HFF-Myc (cell line): ENCODE results near the gene HIPK2.

ENCODE experiments used
- DNase-seq: peaks from one replicate; pipeline ENCODE4 v3.0.0-alpha.2; 2011; ENCODE audit warnings: low read depth; ENCODE audit errors: extremely low read depth
- H3K4me3 ChIP-seq: replicated peaks from 2 replicates; pipeline ENCODE4 v1.5.1; 2011; ENCODE audit warnings: low read depth, mild to moderate bottlenecking, control low read depth, low read length
- CTCF ChIP-seq: IDR thresholded peaks from 2 replicates; pipeline ENCODE4 v1.5.1; 2012; ENCODE audit warnings: mild to moderate bottlenecking, low read depth, low read length, control low read depth; ENCODE audit errors: missing control alignments

HIPK2 gene

DNA sequence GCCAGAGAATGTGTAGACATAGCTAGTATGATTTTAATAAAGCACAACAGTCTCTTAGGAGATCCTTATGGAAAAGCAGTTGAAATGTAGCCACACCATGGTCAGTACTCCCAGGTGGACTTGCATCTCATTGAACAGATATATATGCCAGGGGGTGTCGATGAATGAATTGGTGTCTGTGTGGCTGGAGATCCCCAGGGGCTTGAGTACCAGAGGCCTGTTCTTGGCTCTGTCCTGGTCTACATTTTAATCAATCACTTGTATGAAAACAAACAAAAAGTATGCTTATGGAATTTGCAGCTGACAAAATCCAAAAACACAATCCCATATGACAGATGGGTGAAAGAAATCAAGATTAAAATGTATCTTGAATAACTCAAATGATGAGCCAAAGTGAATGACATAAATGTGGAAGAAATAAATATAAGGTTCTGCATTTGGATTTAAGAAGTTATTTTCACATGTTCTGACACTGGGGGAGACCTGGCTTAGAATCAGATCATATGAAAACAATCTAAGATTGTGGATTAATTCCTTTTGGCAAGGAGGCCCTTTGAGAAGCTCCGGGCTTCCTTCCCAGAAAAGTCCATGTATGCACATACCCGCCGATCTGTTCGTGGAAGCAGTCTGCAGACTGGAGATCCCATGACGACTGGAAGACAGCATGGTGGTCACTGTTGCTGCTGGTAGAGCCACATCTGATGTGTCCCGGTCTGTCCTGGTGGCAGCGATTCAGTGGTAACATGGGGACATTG is 238.7 kb downstream of the HIPK2 start:
- DNase-seq: no peak
- no peak for TF ChIP-seq CTCF
- no peak overlapping the region for H3K4me3 ChIP-seq

DNA sequence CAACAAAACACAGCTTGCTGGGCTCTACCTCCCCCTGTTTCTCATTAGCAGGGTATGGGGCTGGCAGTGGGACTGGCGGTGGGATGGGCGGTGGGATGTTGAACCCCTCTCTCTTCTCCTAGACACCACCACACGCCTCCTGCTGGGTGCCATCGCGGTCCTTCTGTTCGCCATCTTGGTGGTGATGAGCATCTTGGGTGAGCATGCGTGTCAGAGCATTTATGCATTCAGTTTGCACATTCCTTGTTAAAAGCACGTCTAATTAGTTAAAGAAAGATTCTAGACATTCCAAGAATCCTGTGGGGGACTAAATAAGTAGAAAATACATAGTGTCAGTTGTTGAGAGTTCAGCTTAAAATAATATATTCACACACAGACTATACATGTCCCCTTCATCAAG is 241.6 kb downstream of the HIPK2 start:
- no peak overlapping the region for H3K4me3 ChIP-seq
- no peak for TF ChIP-seq CTCF

DNA sequence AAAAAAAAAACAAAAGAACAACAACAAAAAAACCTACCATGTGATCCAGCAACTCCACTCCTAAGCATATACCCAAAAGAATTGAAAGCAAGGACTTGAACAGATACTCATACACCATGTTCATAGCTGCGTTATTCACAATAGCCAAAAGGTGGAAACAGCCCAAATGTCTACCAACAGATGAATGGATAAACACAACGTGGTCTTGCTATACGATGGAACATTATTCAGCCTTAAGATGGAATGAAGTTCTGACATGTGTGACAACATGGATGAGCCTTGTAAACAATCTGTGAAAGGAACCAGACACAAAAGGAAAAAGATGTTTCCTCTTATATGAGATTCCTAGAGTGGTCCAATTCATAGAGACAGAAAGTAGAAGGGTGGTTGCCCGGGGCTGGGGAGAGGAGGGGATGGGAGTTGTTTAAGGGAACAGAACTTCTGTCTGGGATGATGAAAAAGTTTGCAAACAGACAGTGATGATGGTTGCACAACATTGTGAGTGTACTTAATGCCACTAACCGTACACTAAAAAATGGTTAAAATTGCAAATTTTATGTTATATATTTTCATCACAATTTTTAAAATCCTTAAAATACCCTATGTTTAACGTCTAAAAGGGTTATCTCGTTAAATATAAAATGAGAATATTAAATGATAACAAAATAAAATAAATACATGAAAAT is 242.7 kb downstream of the HIPK2 start:
- no peak for DNase-seq
- no peak overlapping the region for H3K4me3 ChIP-seq
- TF ChIP-seq CTCF: no peak

More for the DNA sequence above, 241.6 kb downstream of the HIPK2 start:
- no peak for DNase-seq

- TF ChIP-seq CTCF: no peak
- no peak overlapping the region for H3K4me3 ChIP-seq
- DNase-seq: no peak
Measured at GRCh38 chr7:139534096-139534495, 243.7 kb downstream of the HIPK2 start.

DNA sequence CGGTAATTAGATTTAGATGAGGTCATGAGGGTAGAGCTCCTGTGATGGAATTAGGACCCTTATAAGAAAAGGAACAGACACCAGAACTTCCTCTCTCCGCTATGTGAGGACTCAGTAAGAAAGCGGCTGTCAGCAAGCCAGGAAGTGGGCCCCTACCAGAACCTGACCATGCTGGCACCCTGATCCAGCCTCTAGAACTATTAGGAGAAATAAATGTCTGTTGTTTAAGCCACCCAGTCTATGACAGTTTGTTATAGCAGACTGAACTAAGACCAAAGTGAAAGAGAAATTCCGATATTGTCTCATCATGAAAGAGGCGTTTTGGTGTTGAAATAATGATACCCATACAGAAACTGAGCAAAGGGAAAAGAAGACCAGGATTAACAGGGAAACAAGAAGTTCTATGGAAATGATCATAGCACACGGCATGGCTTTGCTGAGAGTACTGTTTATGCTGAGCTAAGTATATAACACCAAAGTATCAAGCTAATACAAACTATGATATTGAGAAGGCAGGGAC is 245.1 kb downstream of the HIPK2 start:
- TF ChIP-seq CTCF: no peak
- no peak for DNase-seq
- H3K4me3 ChIP-seq: no peak overlapping the region

GRCh38 chr7:139531094-139531493 is 246.7 kb downstream of the HIPK2 start:
- no peak for DNase-seq
- TF ChIP-seq CTCF: no peak
- H3K4me3 ChIP-seq: no peak overlapping the region
